NCI-H748 treated with DMSO at 0.1 percent for 48 hours (cell line): ENCODE measurements around the gene GP9.
"Not testable (repeated sequence)": the region's sequence is repeated elsewhere in the genome, so short reads cannot be mapped to it uniquely, and the experiment has no call there.

Experiments
- DNase-seq: peaks from one replicate; lab custom pipeline; 2025; lab: John Stamatoyannopoulos, UW

GP9 gene

GRCh38 chr3:129070086-129070885, 9.7 kb downstream of the GP9 start:
- DNase-seq, result no peak

GRCh38 chr3:129077222-129077621, 16.6 kb downstream of the GP9 start:
- DNase-seq, result no peak

GRCh38 chr3:129078510-129078909, 17.9 kb downstream of the GP9 start:
- DNase-seq, result no peak

- no peak for DNase-seq
Measured at GRCh38 chr3:129081503-129081902, 20.9 kb downstream of the GP9 start.

GRCh38 chr3:129082026-129082425, 21.4 kb downstream of the GP9 start:
- no peak for DNase-seq

GRCh38 chr3:129084501-129084900, 23.9 kb downstream of the GP9 start:
- DNase-seq, result no peak

GRCh38 chr3:129085165-129085715, 24.7 kb downstream of the GP9 start:
- no peak for DNase-seq

- no peak for DNase-seq
Measured at GRCh38 chr3:129085818-129086217, 25.2 kb downstream of the GP9 start.

- no peak for DNase-seq
Measured at GRCh38 chr3:129087138-129087702, 26.6 kb downstream of the GP9 start.

- DNase-seq, result not testable (repeated sequence)
Measured at GRCh38 chr3:129087904-129088303, 27.3 kb downstream of the GP9 start.

- DNase-seq, result not testable (repeated sequence)
Measured at GRCh38 chr3:129088312-129088711, 27.7 kb downstream of the GP9 start.

GRCh38 chr3:129095285-129095684, 34.7 kb downstream of the GP9 start:
- DNase-seq, result no peak

GRCh38 chr3:129100274-129100673, 39.7 kb downstream of the GP9 start:
- DNase-seq, result no peak

GRCh38 chr3:129101370-129102138, 41.0 kb downstream of the GP9 start:
- DNase-seq, result no peak

GRCh38 chr3:129103296-129103695, 42.7 kb downstream of the GP9 start:
- no peak for DNase-seq

GRCh38 chr3:129104051-129104450, 43.5 kb downstream of the GP9 start:
- DNase-seq, result no peak

- DNase-seq, result no peak
Measured at GRCh38 chr3:129104498-129105079, 44.0 kb downstream of the GP9 start.

- no peak for DNase-seq
Measured at GRCh38 chr3:129105862-129106261, 45.3 kb downstream of the GP9 start.

- no peak for DNase-seq
Measured at GRCh38 chr3:129106320-129106719, 45.7 kb downstream of the GP9 start.

GRCh38 chr3:129106866-129107565, 46.4 kb downstream of the GP9 start:
- DNase-seq, result no peak

- DNase-seq, result no peak
Measured at GRCh38 chr3:129107793-129108192, 47.2 kb downstream of the GP9 start.
